ENCODE data around the gene TCP1. TPM values are rescaled to one million over a fixed set of nuclear protein-coding genes. Genes with fewer than 3 reads are reported as not detected.
"Not testable (repeated sequence)": the region's sequence is repeated elsewhere in the genome, so short reads cannot be mapped to it uniquely, and the experiment has no call there.

The TCP1 gene
- total RNA-seq, 3 donors from 2014 or later = 139 to 205 (median 170) TPM

DNA sequence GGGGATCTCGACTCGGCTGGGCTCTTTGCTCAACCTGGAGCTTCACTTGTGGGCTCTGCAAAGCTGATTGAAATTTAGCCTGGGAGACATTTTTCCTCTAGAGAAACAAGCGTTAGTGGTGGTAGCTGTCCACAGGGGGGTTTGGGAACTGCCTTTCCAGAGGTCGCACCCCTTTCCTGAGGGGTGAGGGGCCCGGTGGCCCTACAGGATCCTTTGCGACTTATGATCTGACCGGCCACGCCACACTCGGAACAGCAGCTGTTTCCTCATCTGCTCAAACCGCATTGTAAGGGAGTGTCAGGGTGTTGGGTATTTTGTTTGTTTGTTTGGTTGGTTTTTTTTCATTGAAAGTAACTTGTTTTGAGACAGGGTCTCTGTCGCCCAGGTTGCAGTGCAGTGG lies 31.7 kb upstream of the TCP1 start:
- Histone ChIP-seq H3K9me3 (no peaks in the 10 kb centered on the region), H3K36me3 (ENCODE audit: low read depth) (no peaks in the 10 kb centered on the region), H3K4me1 (ENCODE audit: low read depth) (no peaks in the 10 kb centered on the region), H3K4me3 (no peak overlapping the region)
- ATAC-seq (no peak), DNase-seq (no peak)
- intact Hi-C loops (cut with DNase I, micrococcal nuclease) = no loop called here
- TF ChIP-seq, protein P1, sequence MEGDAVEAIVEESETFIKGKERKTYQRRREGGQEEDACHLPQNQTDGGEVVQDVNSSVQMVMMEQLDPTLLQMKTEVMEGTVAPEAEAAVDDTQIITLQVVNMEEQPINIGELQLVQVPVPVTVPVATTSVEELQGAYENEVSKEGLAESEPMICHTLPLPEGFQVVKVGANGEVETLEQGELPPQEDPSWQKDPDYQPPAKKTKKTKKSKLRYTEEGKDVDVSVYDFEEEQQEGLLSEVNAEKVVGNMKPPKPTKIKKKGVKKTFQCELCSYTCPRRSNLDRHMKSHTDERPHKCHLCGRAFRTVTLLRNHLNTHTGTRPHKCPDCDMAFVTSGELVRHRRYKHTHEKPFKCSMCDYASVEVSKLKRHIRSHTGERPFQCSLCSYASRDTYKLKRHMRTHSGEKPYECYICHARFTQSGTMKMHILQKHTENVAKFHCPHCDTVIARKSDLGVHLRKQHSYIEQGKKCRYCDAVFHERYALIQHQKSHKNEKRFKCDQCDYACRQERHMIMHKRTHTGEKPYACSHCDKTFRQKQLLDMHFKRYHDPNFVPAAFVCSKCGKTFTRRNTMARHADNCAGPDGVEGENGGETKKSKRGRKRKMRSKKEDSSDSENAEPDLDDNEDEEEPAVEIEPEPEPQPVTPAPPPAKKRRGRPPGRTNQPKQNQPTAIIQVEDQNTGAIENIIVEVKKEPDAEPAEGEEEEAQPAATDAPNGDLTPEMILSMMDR (IDR thresholded peaks at IDR 0.05) = no peak

DNA sequence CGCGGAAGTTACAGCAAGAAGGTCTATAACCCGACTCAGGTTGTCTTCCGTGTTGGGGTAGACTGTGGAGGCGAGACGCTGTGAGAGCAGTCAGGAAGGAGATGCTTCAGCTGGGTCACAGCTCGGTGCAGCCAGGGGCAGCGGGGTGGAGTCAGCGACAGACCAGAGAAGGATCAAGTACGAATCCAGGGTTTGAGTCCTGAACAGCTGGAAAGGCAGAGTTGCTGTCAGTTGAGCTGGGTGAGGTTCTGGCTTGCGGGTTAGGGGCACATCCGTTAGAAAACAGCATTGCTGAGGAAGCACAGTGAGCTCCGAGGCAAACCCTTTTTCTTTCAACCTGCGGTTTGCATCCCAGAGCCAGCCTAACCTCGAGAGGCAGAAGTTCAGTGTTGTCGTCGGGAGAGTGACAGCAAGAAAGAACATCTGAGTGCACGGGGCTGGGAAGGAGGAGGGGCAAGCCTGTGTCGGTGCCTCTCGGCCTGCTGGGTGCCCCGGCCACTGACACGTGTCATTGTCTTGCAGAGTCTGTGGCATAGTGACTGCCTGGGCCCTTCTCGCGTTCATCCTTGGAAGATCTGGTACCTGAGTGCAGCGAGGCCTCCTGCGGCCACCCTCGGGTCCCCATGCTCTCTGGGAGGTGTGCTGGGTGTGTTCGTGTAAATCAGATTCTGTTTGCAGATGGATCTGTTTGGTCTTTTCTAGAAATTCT lies 30.7 kb upstream of the TCP1 start:
- Histone ChIP-seq H3K4me3 (no peak overlapping the region), H3K4me1 (ENCODE audit: low read depth) (no peaks in the 10 kb centered on the region), H3K9me3 (no peaks in the 10 kb centered on the region), H3K36me3 (ENCODE audit: low read depth) (no peaks in the 10 kb centered on the region)
- no peak for DNase-seq
- peak; percentile 45 for ATAC-seq
- TF ChIP-seq, protein P1 (IDR thresholded peaks at IDR 0.05) = no peak
- intact Hi-C loops (cut with DNase I, micrococcal nuclease) = no loop called here

DNA sequence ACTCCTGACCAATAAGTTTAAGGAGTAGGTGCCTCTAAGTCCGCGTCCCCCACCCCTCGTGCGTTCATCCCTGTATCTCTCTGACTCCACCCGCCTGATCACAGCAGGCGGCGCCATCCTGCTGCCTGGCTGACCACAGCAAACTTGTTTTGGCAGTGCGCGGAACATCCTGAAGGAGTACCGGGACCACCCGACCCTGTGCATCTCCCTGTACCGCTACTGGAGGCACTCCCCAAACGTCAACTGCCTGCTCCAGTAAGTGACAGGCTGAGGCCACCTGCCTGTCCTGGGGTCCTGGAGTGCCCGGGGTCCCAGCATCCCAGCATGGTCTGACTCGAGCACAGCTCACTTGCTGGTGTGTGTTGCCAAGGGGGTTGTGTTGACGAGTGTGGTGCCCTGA lies 29.7 kb upstream of the TCP1 start:
- Histone ChIP-seq H3K36me3 (ENCODE audit: low read depth) (no peaks in the 10 kb centered on the region), H3K9me3 (no peaks in the 10 kb centered on the region), H3K4me1 (ENCODE audit: low read depth) (no peaks in the 10 kb centered on the region), H3K4me3 (no peak overlapping the region)
- intact Hi-C loops (cut with DNase I, micrococcal nuclease) = no loop called here
- TF ChIP-seq, protein P1 (IDR thresholded peaks at IDR 0.05) = no peak
- DNase-seq (no peak), ATAC-seq (no peak)

DNA sequence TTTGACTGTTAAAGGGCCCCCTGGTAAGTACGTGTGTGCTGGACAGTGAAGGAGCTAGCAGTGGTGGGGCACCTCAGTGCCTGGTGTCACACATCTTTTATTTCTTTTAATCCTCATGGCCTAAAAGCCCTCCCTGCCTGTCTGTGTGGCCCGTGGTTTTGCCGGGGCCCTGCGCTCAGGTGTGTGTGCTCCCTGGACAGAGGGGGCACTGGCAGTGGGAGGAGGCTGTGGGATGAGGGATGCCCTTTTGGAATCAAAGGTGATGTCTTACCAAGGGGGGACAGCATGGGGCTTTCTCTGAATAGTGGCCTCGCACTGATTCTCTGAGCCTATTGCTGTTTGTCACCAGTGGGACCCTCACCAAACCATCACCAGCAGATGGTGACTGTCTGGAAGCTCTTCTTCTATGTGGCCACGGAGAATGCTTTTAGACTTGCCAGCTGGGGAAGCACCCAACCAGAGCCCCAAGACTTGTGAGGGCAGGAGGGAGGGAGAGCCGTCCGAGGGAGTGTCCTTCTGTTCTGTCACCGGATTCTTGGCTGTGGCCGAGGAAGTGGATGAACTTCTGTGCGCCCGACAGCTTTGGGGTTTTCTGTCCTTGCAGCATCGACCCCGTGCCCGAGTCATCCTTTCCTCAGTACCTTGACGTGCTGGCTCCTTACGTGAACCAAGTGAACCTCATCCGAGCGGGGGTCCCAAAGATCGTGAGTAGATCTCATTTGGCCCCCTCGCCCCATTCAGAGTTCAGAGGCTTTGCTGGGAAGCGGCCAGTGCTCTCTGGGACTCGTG lies 28.7 kb upstream of the TCP1 start:
- Histone ChIP-seq H3K9me3 (no peaks in the 10 kb centered on the region), H3K4me3 (no peak overlapping the region), H3K4me1 (ENCODE audit: low read depth) (no peaks in the 10 kb centered on the region), H3K36me3 (ENCODE audit: low read depth) (no peaks in the 10 kb centered on the region)
- intact Hi-C loops (cut with DNase I, micrococcal nuclease) = no loop called here
- TF ChIP-seq, protein P1 (IDR thresholded peaks at IDR 0.05) = no peak
- ATAC-seq (no peak), DNase-seq (no peak)

DNA sequence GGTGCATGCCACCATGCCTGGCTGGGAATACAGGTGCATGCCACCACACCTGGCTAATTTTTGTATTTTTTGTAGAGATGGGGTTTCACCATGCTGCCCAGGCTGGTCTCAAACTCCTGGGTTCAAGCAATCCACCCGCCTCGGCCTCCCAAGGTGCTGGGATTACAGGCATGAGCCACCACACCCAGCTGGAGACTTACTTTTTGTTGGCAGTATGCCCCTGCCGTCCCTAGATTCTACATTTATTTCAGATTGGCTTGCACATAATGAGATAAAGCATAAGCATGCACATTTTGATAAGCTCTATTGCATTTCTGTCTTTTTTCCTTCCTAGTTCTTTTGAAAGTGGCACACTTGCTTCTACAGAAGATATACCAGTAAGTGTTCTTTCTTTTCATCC lies 27.4 kb upstream of the TCP1 start:
- H3K36me3 ChIP-seq (ENCODE audit: low read depth); DNase-seq; ATAC-seq; intact Hi-C loops (cut with DNase I, micrococcal nuclease); H3K9me3 ChIP-seq; H3K4me3 ChIP-seq; H3K4me1 ChIP-seq (ENCODE audit: low read depth): not testable (repeated sequence)

DNA sequence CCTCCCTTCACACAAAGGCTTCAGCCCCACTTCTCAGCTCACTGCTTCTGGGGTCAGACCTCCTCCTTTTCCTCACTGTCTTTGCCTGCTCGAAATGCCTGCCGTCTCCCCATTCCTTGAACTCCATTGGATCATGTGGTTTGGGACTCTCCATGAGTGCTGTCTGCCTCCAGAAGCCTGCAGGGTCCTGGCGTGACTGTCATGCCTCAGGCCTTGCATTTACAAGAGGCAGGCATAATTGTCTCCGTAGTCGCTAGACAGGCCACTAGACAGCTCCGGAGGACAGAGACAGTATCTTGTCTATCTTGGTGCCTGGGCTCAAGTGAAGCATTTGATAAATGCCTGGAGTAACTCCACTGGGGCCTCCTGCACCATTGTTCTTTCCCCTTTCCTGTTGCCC lies 26.0 kb upstream of the TCP1 start:
- no peak overlapping the region for H3K4me3 ChIP-seq
- H3K36me3 ChIP-seq (ENCODE audit: low read depth) = no peaks in the 10 kb centered on the region
- intact Hi-C loops (cut with DNase I, micrococcal nuclease) = no loop called here
- H3K9me3 ChIP-seq = no peaks in the 10 kb centered on the region
- H3K4me1 ChIP-seq (ENCODE audit: low read depth) = no peaks in the 10 kb centered on the region
- DNase-seq (no peak), ATAC-seq (no peak)
- TF ChIP-seq, protein P1 (IDR thresholded peaks at IDR 0.05) = no peak
